Keratinocyte (primary cell): Measurements from ENCODE around the gene MANF. TPM values are rescaled to one million over a fixed set of nuclear protein-coding genes. Genes with fewer than 3 reads are reported as not detected.

ENCODE experiments used
- DNase-seq: peaks from one replicate; pipeline ENCODE4 v3.0.0-alpha.2; 2011; ENCODE audit warnings: low read depth, missing footprints, low spot score
- FAIRE-seq: peaks from 2 replicates; lab custom pipeline; 2011; peaks lifted over from hg19 to GRCh38; lab: Jason Lieb, UNC
- H2AFZ ChIP-seq: 2 replicates; pipeline ENCODE4 v1.6.0; 2012; ENCODE audit warnings: low read length, control low read depth, inconsistent platforms; ENCODE audit not compliant: control insufficient read depth
- H3K27ac ChIP-seq: 2 replicates; pipeline ENCODE4 v1.5.1; 2011; ENCODE audit warnings: low read length; ENCODE audit not compliant: control insufficient read depth, insufficient read depth
- H3K27me3 ChIP-seq: 3 replicates; pipeline ENCODE4 v1.6.0; 2011; ENCODE audit warnings: low read length; ENCODE audit not compliant: control insufficient read depth, insufficient read depth; ENCODE audit errors: extremely low read depth
- H3K36me3 ChIP-seq, 2 experiments: 2 replicates in 1 of 2; 3 replicates in 1 of 2; pipeline ENCODE4 v1.5.1; 2011; ENCODE audit warnings: low read length in 2 of 2, mild to moderate bottlenecking in 1 of 2; ENCODE audit not compliant: control insufficient read depth in 2 of 2, insufficient read depth in 2 of 2; ENCODE audit errors: extremely low read depth in 1 of 2
- H3K4me1 ChIP-seq: 3 replicates; pipeline ENCODE4 v1.5.1; 2011; ENCODE audit warnings: low read length; ENCODE audit not compliant: control insufficient read depth, insufficient read depth; ENCODE audit errors: extremely low read depth
- H3K4me2 ChIP-seq: 3 replicates; pipeline ENCODE4 v1.6.0; 2011; ENCODE audit warnings: low read depth, low read length; ENCODE audit not compliant: control insufficient read depth, insufficient read depth; ENCODE audit errors: extremely low read depth
- H3K4me3 ChIP-seq, 3 experiments: fragments of 200-600 bp in 1 of 3; sonication (generic) in 1 of 3; 2 replicates in 2 of 3; 3 replicates in 1 of 3; pipeline ENCODE4 v1.5.1; 2011 to 2016; ENCODE audit warnings: low read length in 3 of 3, mild to moderate bottlenecking in 3 of 3, control low read depth in 2 of 3, inconsistent platforms in 1 of 3, low read depth in 1 of 3, mixed read lengths in 1 of 3, mixed run types in 1 of 3, moderate library complexity in 1 of 3; ENCODE audit not compliant: control insufficient read depth in 2 of 3, insufficient read depth in 2 of 3; ENCODE audit errors: extremely low read depth in 1 of 3
- H3K79me2 ChIP-seq: 2 replicates; pipeline ENCODE4 v1.6.0; 2012; ENCODE audit warnings: low read length; ENCODE audit not compliant: control insufficient read depth, insufficient read depth
- H3K9ac ChIP-seq: 3 replicates; pipeline ENCODE4 v1.6.0; 2011; ENCODE audit warnings: low read length; ENCODE audit not compliant: control insufficient read depth, insufficient read depth; ENCODE audit errors: extremely low read depth
- H3K9me1 ChIP-seq: 3 replicates; pipeline ENCODE4 v1.6.0; 2011; ENCODE audit warnings: low read length; ENCODE audit not compliant: control insufficient read depth, insufficient read depth; ENCODE audit errors: extremely low read depth
- H3K9me3 ChIP-seq: 2 replicates; pipeline ENCODE4 v1.5.1; 2012; ENCODE audit warnings: low read depth, low read length; ENCODE audit not compliant: control insufficient read depth
- H4K20me1 ChIP-seq: 3 replicates; pipeline ENCODE4 v1.6.0; 2011; ENCODE audit warnings: low read length; ENCODE audit not compliant: control insufficient read depth, insufficient read depth; ENCODE audit errors: extremely low read depth
- EZH2 ChIP-seq: IDR thresholded peaks from one replicate; pipeline ENCODE4 v1.6.1; 2012; ENCODE audit warnings: inconsistent platforms, mild to moderate bottlenecking, low read length, moderate library complexity
- dilution Hi-C: fragments of 300-500 bp; cut with MboI; formaldehyde crosslinking; loops from one replicate; pipeline ENCODE4 v1.7.0; 2020; ENCODE audit warnings: low sequenced_read_pairs; ENCODE audit not compliant: extremely low pct_ligation_motif_present
- polyA plus RNA-seq, 5 experiments: library from polyadenylated mRNA; depleted of rRNA in 3 of 5; stranded (reverse) in 3 of 5; stranded (forward) in 1 of 5; unstranded in 1 of 5; fragments of >200 nt; gene quantifications; 1 replicate in 1 of 5; 2 replicates in 3 of 5; 3 replicates in 1 of 5; pipeline versions ENCODE4 v1.2.1 to v1.2.3, GENCODE V29; 2011 to 2012; ENCODE audit warnings: missing spikeins in 2 of 5, low read depth in 1 of 5, low replicate concordance in 1 of 5
- TF ChIP-seq, protein P1 (sequence below), 3 experiments: IDR thresholded peaks in 1 of 3; conservative IDR thresholded peaks in 1 of 3; optimal IDR thresholded peaks in 1 of 3; 2 replicates in 2 of 3; 3 replicates in 1 of 3; pipeline versions ENCODE3 to v1.5.1; 2011; ENCODE audit warnings: low read length in 3 of 3, mild to moderate bottlenecking in 3 of 3, moderate library complexity in 2 of 3, control low read depth in 1 of 3, inconsistent platforms in 1 of 3; ENCODE audit not compliant: insufficient read depth in 2 of 3; ENCODE audit errors: extremely low read depth in 1 of 3

Gene MANF
- polyA plus RNA-seq, 1 donor (not counting 4 experiments of a cell fraction or from before 2014, with no cell fraction given), result 143 TPM

GRCh38 chr3:51355891-51356578 is 29.1 kb upstream of the MANF start:
- no peak overlapping the region for H3K27ac ChIP-seq
- no peak for DNase-seq

DNA sequence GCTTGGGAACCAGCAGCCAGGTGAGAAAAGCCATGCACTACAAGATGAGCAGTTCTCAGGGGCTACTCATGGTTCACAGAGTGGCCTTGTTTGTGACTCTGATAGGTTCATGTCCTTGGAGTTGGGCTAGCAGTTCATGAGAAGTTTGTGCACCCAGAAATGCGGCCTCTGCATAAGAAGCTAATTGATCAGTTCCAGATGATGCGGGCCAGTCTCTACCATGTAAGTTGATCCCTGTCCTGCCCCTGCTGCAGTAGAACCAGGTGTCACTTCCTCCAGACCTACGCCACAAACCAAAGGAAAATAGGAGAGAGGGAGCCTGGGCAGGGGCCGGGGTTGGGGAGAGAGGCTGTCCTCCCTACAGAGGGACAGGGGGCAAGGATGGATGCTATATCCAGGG is 27.2 kb upstream of the MANF start:
- Histone ChIP-seq H3K9me1 (no peaks in the 10 kb centered on the region), H3K27ac (no peak overlapping the region), H3K79me2 (no peaks in the 10 kb centered on the region), H3K4me3 (no peak overlapping the region), H3K9me3 (no peaks in the 10 kb centered on the region), H3K4me2 (no peak overlapping the region), H3K4me1 (peaks cover 6% of the 10 kb centered on the region), H2AFZ (no peak overlapping the region), H3K36me3 (no peaks in the 10 kb centered on the region), H4K20me1 (no peaks in the 10 kb centered on the region), H3K27me3 (no peaks in the 10 kb centered on the region), H3K9ac (no peak overlapping the region)
- TF ChIP-seq, protein P1, sequence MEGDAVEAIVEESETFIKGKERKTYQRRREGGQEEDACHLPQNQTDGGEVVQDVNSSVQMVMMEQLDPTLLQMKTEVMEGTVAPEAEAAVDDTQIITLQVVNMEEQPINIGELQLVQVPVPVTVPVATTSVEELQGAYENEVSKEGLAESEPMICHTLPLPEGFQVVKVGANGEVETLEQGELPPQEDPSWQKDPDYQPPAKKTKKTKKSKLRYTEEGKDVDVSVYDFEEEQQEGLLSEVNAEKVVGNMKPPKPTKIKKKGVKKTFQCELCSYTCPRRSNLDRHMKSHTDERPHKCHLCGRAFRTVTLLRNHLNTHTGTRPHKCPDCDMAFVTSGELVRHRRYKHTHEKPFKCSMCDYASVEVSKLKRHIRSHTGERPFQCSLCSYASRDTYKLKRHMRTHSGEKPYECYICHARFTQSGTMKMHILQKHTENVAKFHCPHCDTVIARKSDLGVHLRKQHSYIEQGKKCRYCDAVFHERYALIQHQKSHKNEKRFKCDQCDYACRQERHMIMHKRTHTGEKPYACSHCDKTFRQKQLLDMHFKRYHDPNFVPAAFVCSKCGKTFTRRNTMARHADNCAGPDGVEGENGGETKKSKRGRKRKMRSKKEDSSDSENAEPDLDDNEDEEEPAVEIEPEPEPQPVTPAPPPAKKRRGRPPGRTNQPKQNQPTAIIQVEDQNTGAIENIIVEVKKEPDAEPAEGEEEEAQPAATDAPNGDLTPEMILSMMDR (optimal IDR thresholded peaks at IDR 0.05 in 1 of 3, IDR thresholded peaks at IDR 0.05 in 1 of 3, conservative IDR thresholded peaks at IDR 0.05 in 1 of 3; ENCODE audit: extremely low read depth in 1 of 3, insufficient read depth in 2 of 3, low read length in 3 of 3), result no peak
- TF ChIP-seq EZH2, result no peak
- dilution Hi-C loops, result loop anchor here (25.0 kb wide), 1 partner anchor 246 kb away; no protein-coding TSS in a partner anchor
- no peak for DNase-seq
- no peak for FAIRE-seq

More at GRCh38 chr3:51355891-51356578, 29.1 kb upstream of the MANF start:
- H3K4me1 ChIP-seq, result peaks cover 6% of the 10 kb centered on the region
- no peaks in the 10 kb centered on the region for H3K27me3 ChIP-seq
- H3K9me1 ChIP-seq, result no peaks in the 10 kb centered on the region
- no peak overlapping the region for H3K4me3 ChIP-seq
- peak overlapping the region; percentile 12 for H3K4me2 ChIP-seq
- H2AFZ ChIP-seq, result no peak overlapping the region
- TF ChIP-seq, protein P1 (optimal IDR thresholded peaks at IDR 0.05 in 1 of 3, IDR thresholded peaks at IDR 0.05 in 1 of 3, conservative IDR thresholded peaks at IDR 0.05 in 1 of 3; ENCODE audit: extremely low read depth in 1 of 3, insufficient read depth in 2 of 3, low read length in 3 of 3), result no peak
- no peak for TF ChIP-seq EZH2
- H4K20me1 ChIP-seq, result no peaks in the 10 kb centered on the region
- no peak overlapping the region for H3K9ac ChIP-seq
- no peaks in the 10 kb centered on the region for H3K9me3 ChIP-seq
- dilution Hi-C loops, result loop anchor here (25.0 kb wide), 1 partner anchor 244 kb away; no protein-coding TSS in a partner anchor
- no peaks in the 10 kb centered on the region for H3K79me2 ChIP-seq
- no peaks in the 10 kb centered on the region for H3K36me3 ChIP-seq
- FAIRE-seq, result no peak
